Measurements from ENCODE around the gene C10orf71. TPM values are rescaled to one million over a fixed set of nuclear protein-coding genes. Genes with fewer than 3 reads are reported as not detected.

Gene C10orf71
- total RNA-seq, 1 experiment from 2014 or later, result not detected

- ChIA-PET CTCF (no interaction called here), POLR2A (ENCODE audit: low non-redundant PET) (no interaction called here)
- no peaks in the 10 kb centered on the region for H3K4me1 ChIP-seq (ENCODE audit: insufficient read depth, low read length, poor library complexity, severe bottlenecking)
- intact Hi-C loops (cut with micrococcal nuclease; ENCODE audit: unreplicated experiment), result no loop called here
- no peak overlapping the region for H3K27ac ChIP-seq (ENCODE audit: low read depth, low read length, poor library complexity, severe bottlenecking)
- H3K9me3 ChIP-seq (ENCODE audit: low read depth, low read length, poor library complexity, severe bottlenecking), result no peaks in the 10 kb centered on the region
- TF ChIP-seq EZH2 (IDR thresholded peaks at IDR 0.05; ENCODE audit: borderline replicate concordance, low read depth, low read length, poor library complexity, severe bottlenecking) (no peak), CTCF (conservative IDR thresholded peaks at IDR 0.05; ENCODE audit: low read depth, low read length) (no peak)
- no TSS peak for BruUV-seq (replicated peaks)
- no peaks in the 10 kb centered on the region for H3K36me3 ChIP-seq (ENCODE audit: insufficient read depth, low read length, poor library complexity, severe bottlenecking)
- H3K27me3 ChIP-seq (replicated peaks; ENCODE audit: insufficient read depth, low read depth, low read length, poor library complexity), result peaks cover 4% of the 10 kb centered on the region
- no peak for DNase-seq (ENCODE audit: low spot score)
- H3K4me3 ChIP-seq (ENCODE audit: low read depth, low read length, poor library complexity, severe bottlenecking), result no peak overlapping the region
Measured at GRCh38 chr10:49283491-49283890, 15.5 kb upstream of the C10orf71 start.

- Histone ChIP-seq H3K9me3 (ENCODE audit: low read depth, low read length, poor library complexity, severe bottlenecking) (no peaks in the 10 kb centered on the region), H3K27ac (ENCODE audit: low read depth, low read length, poor library complexity, severe bottlenecking) (no peak overlapping the region), H3K27me3 (replicated peaks; ENCODE audit: insufficient read depth, low read depth, low read length, poor library complexity) (no peaks in the 10 kb centered on the region), H3K4me1 (ENCODE audit: insufficient read depth, low read length, poor library complexity, severe bottlenecking) (no peaks in the 10 kb centered on the region), H3K4me3 (ENCODE audit: low read depth, low read length, poor library complexity, severe bottlenecking) (no peak overlapping the region), H3K36me3 (ENCODE audit: insufficient read depth, low read length, poor library complexity, severe bottlenecking) (no peaks in the 10 kb centered on the region)
- ChIA-PET POLR2A (ENCODE audit: low non-redundant PET) (no interaction called here), CTCF (no interaction called here)
- TF ChIP-seq CTCF (conservative IDR thresholded peaks at IDR 0.05; ENCODE audit: low read depth, low read length) (no peak), EZH2 (IDR thresholded peaks at IDR 0.05; ENCODE audit: borderline replicate concordance, low read depth, low read length, poor library complexity, severe bottlenecking) (no peak)
- intact Hi-C loops (cut with micrococcal nuclease; ENCODE audit: unreplicated experiment), result no loop called here
- no peak for DNase-seq (ENCODE audit: low spot score)
- no TSS peak for BruUV-seq (replicated peaks)
Measured at GRCh38 chr10:49284356-49284755, 14.6 kb upstream of the C10orf71 start.

- Histone ChIP-seq H3K4me1 (ENCODE audit: insufficient read depth, low read length, poor library complexity, severe bottlenecking) (no peaks in the 10 kb centered on the region), H3K4me3 (ENCODE audit: low read depth, low read length, poor library complexity, severe bottlenecking) (no peak overlapping the region), H3K36me3 (ENCODE audit: insufficient read depth, low read length, poor library complexity, severe bottlenecking) (no peaks in the 10 kb centered on the region), H3K27me3 (replicated peaks; ENCODE audit: insufficient read depth, low read depth, low read length, poor library complexity) (no peaks in the 10 kb centered on the region), H3K9me3 (ENCODE audit: low read depth, low read length, poor library complexity, severe bottlenecking) (no peaks in the 10 kb centered on the region), H3K27ac (ENCODE audit: low read depth, low read length, poor library complexity, severe bottlenecking) (no peak overlapping the region)
- intact Hi-C loops (cut with micrococcal nuclease; ENCODE audit: unreplicated experiment), result no loop called here
- no TSS peak for BruUV-seq (replicated peaks)
- ChIA-PET CTCF (no interaction called here), POLR2A (ENCODE audit: low non-redundant PET) (no interaction called here)
- DNase-seq (ENCODE audit: low spot score), result no peak
- no peak for TF ChIP-seq EZH2 (IDR thresholded peaks at IDR 0.05; ENCODE audit: borderline replicate concordance, low read depth, low read length, poor library complexity, severe bottlenecking)
- TF ChIP-seq CTCF (conservative IDR thresholded peaks at IDR 0.05; ENCODE audit: low read depth, low read length), result no peak
Measured at GRCh38 chr10:49285232-49285631, 13.7 kb upstream of the C10orf71 start.
